Spleen (tissue), 11 donors: Measurements from ENCODE around the gene SYNPO. TPM values are rescaled to one million over a fixed set of nuclear protein-coding genes. Genes with fewer than 3 reads are reported as not detected.
A peak's percentile ranks its signal among the peaks of the same experiment; 100 is the strongest.

ENCODE experiments used
- DNase-seq: peaks from one replicate; pipeline ENCODE4 v3.0.0-alpha.2; 2020
- H3K27ac ChIP-seq, 8 donors: fragments of 200-600 bp; sonication (generic) in 7 of 8; 1 replicate in 4 of 8; 2 replicates in 4 of 8; pipeline versions ENCODE4 v1.5.0 to v1.8.0; 2016 to 2021; ENCODE audit warnings: inconsistent platforms in 4 of 8, mild to moderate bottlenecking in 4 of 8, moderate library complexity in 1 of 8
- H3K27me3 ChIP-seq, 7 donors: fragments of 200-600 bp; sonication (generic) in 6 of 7; replicated peaks in 1 of 7; 1 replicate in 4 of 7; 2 replicates in 3 of 7; pipeline versions ENCODE4 v1.5.0 to v1.8.0; 2016 to 2021; ENCODE audit warnings: inconsistent platforms in 3 of 7, mild to moderate bottlenecking in 1 of 7
- H3K36me3 ChIP-seq, 6 donors: fragments of 200-600 bp; sonication (generic) in 5 of 6; 1 replicate in 4 of 6; 2 replicates in 2 of 6; pipeline versions ENCODE4 v1.5.0 to v1.8.0; 2016 to 2021; ENCODE audit warnings: inconsistent platforms in 2 of 6
- H3K4me1 ChIP-seq, 6 donors: fragments of 200-600 bp; sonication (generic) in 5 of 6; 1 replicate in 3 of 6; 2 replicates in 3 of 6; pipeline versions ENCODE4 v1.5.0 to v1.8.0; 2016 to 2021; ENCODE audit warnings: inconsistent platforms in 3 of 6
- H3K4me3 ChIP-seq, 8 donors: fragments of 200-600 bp; sonication (generic) in 7 of 8; 1 replicate in 4 of 8; 2 replicates in 4 of 8; pipeline versions ENCODE4 v1.5.0 to v1.8.0; 2016 to 2021; ENCODE audit warnings: inconsistent platforms in 4 of 8, mild to moderate bottlenecking in 4 of 8, moderate library complexity in 2 of 8
- H3K9me3 ChIP-seq, 8 donors: fragments of 200-600 bp; sonication (generic) in 7 of 8; 1 replicate in 4 of 8; 2 replicates in 4 of 8; pipeline versions ENCODE4 v1.5.0 to v1.8.0; 2016 to 2021; ENCODE audit warnings: inconsistent platforms in 4 of 8
- CTCF ChIP-seq, 11 experiments: fragments of 200-600 bp in 7 of 11; fragments of 450-650 bp in 4 of 11; sonication (generic) in 4 of 11; IDR thresholded peaks in 8 of 11; conservative IDR thresholded peaks in 3 of 11; 1 replicate in 7 of 11; 2 replicates in 4 of 11; pipeline versions ENCODE4 v1.4.0 to v1.8.0; 2016 to 2021; ENCODE audit warnings: antibody characterized with exemption in 11 of 11, inconsistent platforms in 4 of 11, mild to moderate bottlenecking in 1 of 11
- POLR2A ChIP-seq, 3 donors: fragments of 450-650 bp; IDR thresholded peaks; one replicate each; pipeline ENCODE4 v1.5.1; 2017; ENCODE audit warnings: antibody characterized with exemption in 3 of 3, mild to moderate bottlenecking in 1 of 3
- POLR2AphosphoS5 ChIP-seq, 3 donors: sonication (generic); formaldehyde crosslinking; IDR thresholded peaks; one replicate each; pipeline ENCODE4 v1.5.1; 2017; ENCODE audit warnings: antibody characterized with exemption in 3 of 3
- WGBS, 5 donors: extraction: QIAGEN DNeasy Blood & Tissue Kit in 3 of 5; methylation state at CpG; one replicate each; pipeline versions ENCODE4 v1.1.5 to v1.1.7; 2013 to 2018; 5-methylcytosine and 5-hydroxymethylcytosine counted together
- intact Hi-C: fragments of 100-400 bp; cut with DNase I; formaldehyde crosslinking; loops from one replicate; pipeline ENCODE4 v1.15.0; 2023; ENCODE audit warnings: low total_unique reads
- polyA plus RNA-seq, 3 donors: library from polyadenylated mRNA; stranded (reverse); fragments of 200-250 nt; gene quantifications; one replicate each; pipeline ENCODE4 v1.2.1, GENCODE V29; 2013
- total RNA-seq, 7 donors: library from RNA; depleted of rRNA in 3 of 7; stranded (reverse); fragments of >200 nt in 3 of 7; fragmentation: NEBNext Ultra II Directional in 4 of 7; extraction: Animal tissue kit (Norgen Biotek cat#: 25700) in 4 of 7; gene quantifications; one replicate each; pipeline versions ENCODE4 v1.1.0 to v1.2.1, GENCODE V29; 2016 to 2021
- donor health status: healthy with polysubstance abuse.
- donor health status: DM: no; HTN: no; CAD: no; lungs with moderate emphysema.
- donor health status: DM: no; HTN: no; CAD: no.
- donor health status: Bipolar disorder and iron deficiency.
- donor health status: healthy.
- donor health status: DM: no; HTN: no; CAD: no.
- donor health status: DM: yes; HTN: yes; CAD: no.

SYNPO gene
- total and polyA plus RNA-seq, 10 donors: 6.9 to 133 (median 45.9) TPM

- Histone ChIP-seq H3K36me3 (no peaks in the 10 kb centered on the region), H3K27ac (peak overlapping the region in 2 of 8 donors; percentile 17 to 18), H3K27me3 (peaks cover 0 to 35% (median 9%) of the 10 kb centered on the region in 7 donors), H3K4me3 (peak overlapping the region; percentile 30 to 75 (median 46)), H3K4me1 (peaks cover 9 to 27% (median 22%) of the 10 kb centered on the region in 6 donors), H3K9me3 (no peaks in the 10 kb centered on the region)
- DNase-seq: peak; percentile 83
- TF ChIP-seq POLR2AphosphoS5 (IDR thresholded peaks at IDR 0.05) (peak in 2 of 3 donors; percentile 43 to 49), POLR2A (IDR thresholded peaks at IDR 0.05) (no peak)
- intact Hi-C loops: no loop called here
- 1 to 6% (median 4%) methylated on average over 13 to 37 of the region's 38 CpGs for WGBS, 5 donors
These were observed 31.9 kb downstream of the SYNPO start for GRCh38 chr5:150672237-150672883.

- DNase-seq: no peak
- Histone ChIP-seq H3K36me3 (no peaks in the 10 kb centered on the region), H3K9me3 (no peaks in the 10 kb centered on the region), H3K4me1 (peaks cover 9 to 27% (median 22%) of the 10 kb centered on the region in 6 donors), H3K27me3 (peaks cover 0 to 35% (median 9%) of the 10 kb centered on the region in 7 donors), H3K27ac (no peak overlapping the region), H3K4me3 (peak overlapping the region in 4 of 8 donors; percentile 48 to 75 (median 54))
- whole genome bisulfite sequencing, 5 donors: 65 to 70% (median 70%) methylated on average over 7 of the region's 7 CpGs
- TF ChIP-seq CTCF (IDR thresholded peaks at IDR 0.05 in 8 of 11, conservative IDR thresholded peaks at IDR 0.05 in 3 of 11) (no peak), POLR2AphosphoS5 (IDR thresholded peaks at IDR 0.05) (no peak), POLR2A (IDR thresholded peaks at IDR 0.05) (no peak)
- intact Hi-C loops: no loop called here
These were observed 32.4 kb downstream of the SYNPO start for GRCh38 chr5:150672884-150673275.

- intact Hi-C loops: no loop called here
- H3K9me3 ChIP-seq: no peaks in the 10 kb centered on the region
- H3K36me3 ChIP-seq: peaks cover 0 to 8% (median 0%) of the 10 kb centered on the region in 6 donors
- no peak for TF ChIP-seq POLR2AphosphoS5 (IDR thresholded peaks at IDR 0.05)
- H3K4me1 ChIP-seq: peaks cover 9 to 27% (median 22%) of the 10 kb centered on the region in 6 donors
- H3K27me3 ChIP-seq: peaks cover 0 to 35% (median 9%) of the 10 kb centered on the region in 7 donors
- H3K4me3 ChIP-seq: no peak overlapping the region
- WGBS, 5 donors: 87 to 95% (median 91%) methylated on average over 4 of the region's 4 CpGs
- DNase-seq: no peak
- no peak overlapping the region for H3K27ac ChIP-seq
These were observed 33.9 kb downstream of the SYNPO start for GRCh38 chr5:150674341-150674821.

GRCh38 chr5:150675069-150675468, 34.6 kb downstream of the SYNPO start:
- Histone ChIP-seq H3K9me3 (no peaks in the 10 kb centered on the region), H3K36me3 (peaks cover 0 to 15% (median 0%) of the 10 kb centered on the region in 6 donors), H3K27me3 (peaks cover 0 to 30% (median 9%) of the 10 kb centered on the region in 7 donors), H3K4me3 (no peak overlapping the region), H3K27ac (no peak overlapping the region), H3K4me1 (peaks cover 9 to 27% (median 22%) of the 10 kb centered on the region in 6 donors)
- 60 to 89% (median 72%) methylated on average over 6 of the region's 6 CpGs for WGBS, 5 donors
- no peak for DNase-seq
- TF ChIP-seq CTCF (IDR thresholded peaks at IDR 0.05 in 8 of 11, conservative IDR thresholded peaks at IDR 0.05 in 3 of 11): no peak
- no peak for TF ChIP-seq POLR2AphosphoS5 (IDR thresholded peaks at IDR 0.05)
- no peak for TF ChIP-seq POLR2A (IDR thresholded peaks at IDR 0.05)
- intact Hi-C loops: no loop called here

GRCh38 chr5:150676578-150676977, 36.1 kb downstream of the SYNPO start:
- intact Hi-C loops: no loop called here
- Histone ChIP-seq H3K27ac (no peak overlapping the region), H3K27me3 (peaks cover 0 to 15% (median 5%) of the 10 kb centered on the region in 7 donors), H3K4me1 (peaks cover 8 to 19% (median 16%) of the 10 kb centered on the region in 6 donors), H3K9me3 (no peaks in the 10 kb centered on the region), H3K36me3 (peaks cover 0 to 19% (median 0%) of the 10 kb centered on the region in 6 donors), H3K4me3 (no peak overlapping the region)
- DNase-seq: no peak
- TF ChIP-seq POLR2A (IDR thresholded peaks at IDR 0.05): no peak
- TF ChIP-seq CTCF (IDR thresholded peaks at IDR 0.05 in 8 of 11, conservative IDR thresholded peaks at IDR 0.05 in 3 of 11): no peak
- no peak for TF ChIP-seq POLR2AphosphoS5 (IDR thresholded peaks at IDR 0.05)
- WGBS, 5 donors: 81 to 99% (median 92%) methylated on average over 7 to 9 of the region's 9 CpGs
